SK-N-SH treated with all-trans-retinoic acid at 6 μM for 48 hours (cell line): ENCODE measurements around the gene ME3.

Experiments used
- ARNTL ChIP-seq: fragments of 450-650 bp; formaldehyde crosslinking; IDR thresholded peaks from 2 replicates; pipeline ENCODE4 v1.5.0; 2020; ENCODE audit warnings: low read depth, mild to moderate bottlenecking, moderate library complexity, borderline replicate concordance
- PPARA ChIP-seq: fragments of 250-450 bp; sonication (Bioruptor Pico); IDR thresholded peaks from 2 replicates; pipeline ENCODE4 v1.5.0; 2020; ENCODE audit warnings: mild to moderate bottlenecking, borderline replicate concordance
- ZFP30 ChIP-seq: fragments of 450-650 bp; formaldehyde crosslinking; IDR thresholded peaks from 2 replicates; pipeline ENCODE4 v1.5.0; 2022; ENCODE audit warnings: mild to moderate bottlenecking, moderate library complexity
- TF ChIP-seq, protein P1 (sequence below): fragments of 250-450 bp; sonication (Bioruptor Pico); IDR thresholded peaks from 2 replicates; pipeline ENCODE4 v1.5.0; 2020; ENCODE audit warnings: mild to moderate bottlenecking, moderate library complexity
- TF ChIP-seq, protein P2 (sequence below): fragments of 250-450 bp; sonication (Bioruptor Pico); IDR thresholded peaks from 2 replicates; pipeline ENCODE4 v1.5.1; 2020; ENCODE audit warnings: low read depth, mild to moderate bottlenecking, moderate library complexity

DNA sequence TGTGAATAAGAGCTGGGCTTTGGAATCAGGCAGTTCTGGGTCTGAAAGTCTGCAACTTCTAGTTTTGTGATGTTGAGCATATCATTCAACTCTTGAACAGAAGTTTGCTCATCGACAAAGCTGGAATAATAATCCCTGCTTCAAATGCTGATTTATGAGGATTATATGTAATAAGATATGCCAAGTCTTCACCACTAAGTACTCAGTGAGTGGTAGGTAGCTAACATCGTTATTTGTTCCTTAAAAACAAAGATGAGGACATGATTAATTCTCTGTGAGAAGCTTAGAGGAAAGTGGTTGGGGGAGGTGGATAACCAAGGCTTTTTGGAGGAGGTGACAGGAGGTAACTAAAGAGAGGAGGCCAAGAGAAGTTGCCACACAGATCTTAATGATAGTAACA, 96.5 kb downstream of the ME3 start:
- TF ChIP-seq ARNTL (CRISPR knock-in tag) (no peak), PPARA (CRISPR knock-in tag) (no peak), ZFP30 (CRISPR knock-in tag) (no peak)
- TF ChIP-seq, protein P1, sequence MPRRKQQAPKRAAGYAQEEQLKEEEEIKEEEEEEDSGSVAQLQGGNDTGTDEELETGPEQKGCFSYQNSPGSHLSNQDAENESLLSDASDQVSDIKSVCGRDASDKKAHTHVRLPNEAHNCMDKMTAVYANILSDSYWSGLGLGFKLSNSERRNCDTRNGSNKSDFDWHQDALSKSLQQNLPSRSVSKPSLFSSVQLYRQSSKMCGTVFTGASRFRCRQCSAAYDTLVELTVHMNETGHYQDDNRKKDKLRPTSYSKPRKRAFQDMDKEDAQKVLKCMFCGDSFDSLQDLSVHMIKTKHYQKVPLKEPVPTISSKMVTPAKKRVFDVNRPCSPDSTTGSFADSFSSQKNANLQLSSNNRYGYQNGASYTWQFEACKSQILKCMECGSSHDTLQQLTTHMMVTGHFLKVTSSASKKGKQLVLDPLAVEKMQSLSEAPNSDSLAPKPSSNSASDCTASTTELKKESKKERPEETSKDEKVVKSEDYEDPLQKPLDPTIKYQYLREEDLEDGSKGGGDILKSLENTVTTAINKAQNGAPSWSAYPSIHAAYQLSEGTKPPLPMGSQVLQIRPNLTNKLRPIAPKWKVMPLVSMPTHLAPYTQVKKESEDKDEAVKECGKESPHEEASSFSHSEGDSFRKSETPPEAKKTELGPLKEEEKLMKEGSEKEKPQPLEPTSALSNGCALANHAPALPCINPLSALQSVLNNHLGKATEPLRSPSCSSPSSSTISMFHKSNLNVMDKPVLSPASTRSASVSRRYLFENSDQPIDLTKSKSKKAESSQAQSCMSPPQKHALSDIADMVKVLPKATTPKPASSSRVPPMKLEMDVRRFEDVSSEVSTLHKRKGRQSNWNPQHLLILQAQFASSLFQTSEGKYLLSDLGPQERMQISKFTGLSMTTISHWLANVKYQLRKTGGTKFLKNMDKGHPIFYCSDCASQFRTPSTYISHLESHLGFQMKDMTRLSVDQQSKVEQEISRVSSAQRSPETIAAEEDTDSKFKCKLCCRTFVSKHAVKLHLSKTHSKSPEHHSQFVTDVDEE (CRISPR knock-in tag), result no peak
- TF ChIP-seq, protein P2, sequence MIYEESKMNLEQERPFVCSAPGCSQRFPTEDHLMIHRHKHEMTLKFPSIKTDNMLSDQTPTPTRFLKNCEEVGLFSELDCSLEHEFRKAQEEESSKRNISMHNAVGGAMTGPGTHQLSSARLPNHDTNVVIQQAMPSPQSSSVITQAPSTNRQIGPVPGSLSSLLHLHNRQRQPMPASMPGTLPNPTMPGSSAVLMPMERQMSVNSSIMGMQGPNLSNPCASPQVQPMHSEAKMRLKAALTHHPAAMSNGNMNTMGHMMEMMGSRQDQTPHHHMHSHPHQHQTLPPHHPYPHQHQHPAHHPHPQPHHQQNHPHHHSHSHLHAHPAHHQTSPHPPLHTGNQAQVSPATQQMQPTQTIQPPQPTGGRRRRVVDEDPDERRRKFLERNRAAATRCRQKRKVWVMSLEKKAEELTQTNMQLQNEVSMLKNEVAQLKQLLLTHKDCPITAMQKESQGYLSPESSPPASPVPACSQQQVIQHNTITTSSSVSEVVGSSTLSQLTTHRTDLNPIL (CRISPR knock-in tag), result no peak
